Measurements from ENCODE around the gene HSD17B1.

GRCh38 chr17:42512733-42513251, 39.9 kb upstream of the HSD17B1 start:
- no peak for TF ChIP-seq CTCF (IDR thresholded peaks at IDR 0.05)
- no peak for TF ChIP-seq POLR2A (IDR thresholded peaks at IDR 0.05)
- TF ChIP-seq POLR2AphosphoS5 (IDR thresholded peaks at IDR 0.05; ENCODE audit: insufficient read depth in 1 of 2, low read depth in 1 of 2) = no peak
